Neural cell (in vitro differentiated cells): ENCODE results near the gene ANKRD10. TPM values are rescaled to one million over a fixed set of nuclear protein-coding genes. Genes with fewer than 3 reads are reported as not detected.

Experiments
- H2AFZ ChIP-seq: fragments of 200-600, 300-800 bp; sonication (generic), shearing (Covaris generic); 2 replicates; pipeline ENCODE4 v1.6.0; 2014; ENCODE audit warnings: low read depth, mild to moderate bottlenecking, antibody characterized with exemption, low read length, moderate library complexity
- H3F3A ChIP-seq: fragments of 200-600 bp; shearing (Covaris generic); 2 replicates; pipeline ENCODE4 v1.6.1; 2016; ENCODE audit warnings: mild to moderate bottlenecking, moderate library complexity, mixed read lengths, antibody characterized with exemption, low read length; ENCODE audit not compliant: insufficient read depth, poor library complexity, severe bottlenecking
- H3K27ac ChIP-seq: fragments of 200-600, 300-800 bp; sonication (generic), shearing (Covaris generic); 2 replicates; pipeline ENCODE4 v1.5.1; 2014; ENCODE audit warnings: mild to moderate bottlenecking, low read length, moderate library complexity
- H3K27me3 ChIP-seq: fragments of 300-800, 200-600 bp; sonication (generic), shearing (Covaris generic); 2 replicates; pipeline ENCODE4 v1.6.0; 2014; ENCODE audit warnings: mild to moderate bottlenecking, low read depth, low read length, moderate library complexity; ENCODE audit not compliant: insufficient read depth
- H3K36me3 ChIP-seq: fragments of 300-800, 200-600 bp; sonication (generic), shearing (Covaris generic); 2 replicates; pipeline ENCODE4 v1.5.1; 2014; ENCODE audit warnings: mild to moderate bottlenecking, antibody characterized with exemption, low read length, moderate library complexity; ENCODE audit not compliant: insufficient read depth
- H3K4me2 ChIP-seq: fragments of 300-800, 200-600 bp; sonication (generic), shearing (Covaris generic); 2 replicates; pipeline ENCODE4 v1.6.0; 2014; ENCODE audit warnings: mild to moderate bottlenecking, low read length
- H3K4me3 ChIP-seq: fragments of 300-800, 200-600 bp; sonication (generic), shearing (Covaris generic); 2 replicates; pipeline ENCODE4 v1.5.1; 2014; ENCODE audit warnings: mild to moderate bottlenecking, low read length, moderate library complexity
- H3K79me2 ChIP-seq: fragments of 200-600 bp; shearing (Covaris generic); replicated peaks from 2 replicates; pipeline ENCODE4 v1.6.0; 2014; ENCODE audit warnings: mild to moderate bottlenecking, low read length, moderate library complexity; ENCODE audit not compliant: insufficient read depth
- H3K9ac ChIP-seq: fragments of 300-800, 200-600 bp; sonication (generic), shearing (Covaris generic); 2 replicates; pipeline ENCODE4 v1.6.1; 2016; ENCODE audit warnings: mild to moderate bottlenecking, low read length, mixed read lengths
- H3K9me2 ChIP-seq: fragments of 200-600 bp; shearing (Covaris generic); 2 replicates; pipeline ENCODE4 v1.6.1; 2016; ENCODE audit warnings: mild to moderate bottlenecking, low read length, mixed read lengths; ENCODE audit not compliant: insufficient read depth
- H3K9me3 ChIP-seq: fragments of 200-600, 300-800 bp; sonication (generic), shearing (Covaris generic); 2 replicates; pipeline ENCODE4 v1.6.1; 2016; ENCODE audit warnings: mild to moderate bottlenecking, mixed run types, low read length, moderate library complexity, mixed read lengths
- H4K20me1 ChIP-seq: fragments of 200-600 bp; shearing (Covaris generic); 2 replicates; pipeline ENCODE4 v1.6.1; 2016; ENCODE audit warnings: mild to moderate bottlenecking, mixed run types; ENCODE audit not compliant: insufficient read depth
- CTCF ChIP-seq: fragments of 450-650 bp; IDR thresholded peaks from 2 replicates; pipeline ENCODE4 v1.5.1; 2014; ENCODE audit warnings: antibody characterized with exemption, mild to moderate bottlenecking, moderate library complexity; ENCODE audit not compliant: poor library complexity, severe bottlenecking
- EP300 ChIP-seq: fragments of 450-650 bp; conservative IDR thresholded peaks from 2 replicates; pipeline ENCODE4 v1.6.1; 2014; ENCODE audit warnings: antibody characterized with exemption, mild to moderate bottlenecking, moderate library complexity; ENCODE audit not compliant: poor library complexity, severe bottlenecking
- EZH2 ChIP-seq: fragments of 200-600, 300-800 bp; shearing (Covaris generic), sonication (generic); IDR thresholded peaks from 2 replicates; pipeline ENCODE4 v1.6.1; 2014; ENCODE audit warnings: antibody characterized with exemption, low read length, borderline replicate concordance, mild to moderate bottlenecking; ENCODE audit not compliant: insufficient read depth, poor library complexity, severe bottlenecking
- MXI1 ChIP-seq: fragments of 450-650 bp; conservative IDR thresholded peaks from 2 replicates; pipeline ENCODE4 v1.6.1; 2014; ENCODE audit warnings: antibody characterized with exemption, mild to moderate bottlenecking; ENCODE audit not compliant: poor library complexity, severe bottlenecking
- POLR2AphosphoS5 ChIP-seq: IDR thresholded peaks from 2 replicates; pipeline ENCODE4 v1.6.1; 2012
- RAD21 ChIP-seq: fragments of 450-650 bp; conservative IDR thresholded peaks from 2 replicates; pipeline ENCODE4 v1.6.1; 2014; ENCODE audit warnings: antibody characterized with exemption, mild to moderate bottlenecking, moderate library complexity
- REST ChIP-seq: IDR thresholded peaks from 2 replicates; pipeline ENCODE4 v1.6.1; 2012; ENCODE audit warnings: borderline replicate concordance
- SMC3 ChIP-seq: fragments of 450-650 bp; conservative IDR thresholded peaks from 2 replicates; pipeline ENCODE4 v1.6.1; 2014; ENCODE audit warnings: antibody characterized with exemption, mild to moderate bottlenecking, moderate library complexity; ENCODE audit not compliant: poor library complexity
- TAF1 ChIP-seq: IDR thresholded peaks from 2 replicates; pipeline ENCODE4 v1.6.1; 2012; ENCODE audit warnings: low read depth
- polyA plus RNA-seq: library from polyadenylated mRNA; depleted of rRNA; stranded (reverse); fragments of >200 nt; gene quantifications from 2 replicates; pipeline ENCODE4 v1.2.3, GENCODE V29; 2014

Gene ANKRD10
- polyA plus RNA-seq, 1 donor from 2014 or later, result 564 TPM

DNA sequence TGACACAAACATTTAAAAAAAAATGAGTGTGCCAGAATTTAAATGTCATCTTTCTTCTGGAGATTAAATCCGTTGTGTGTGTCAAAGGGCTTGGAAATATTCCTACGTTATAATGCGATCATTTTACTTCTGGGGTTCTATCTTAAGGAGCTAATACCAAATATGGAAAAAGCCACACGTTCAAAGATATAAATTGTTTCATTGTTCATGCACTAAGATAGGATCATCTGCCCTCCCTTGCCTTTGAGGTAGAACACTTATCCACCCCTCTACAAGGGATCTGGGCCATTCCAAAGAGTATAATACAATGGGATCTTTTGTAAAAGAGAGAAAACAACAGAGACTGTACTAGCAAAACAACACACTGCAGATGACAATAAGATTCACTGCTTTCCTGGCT is 64.9 kb downstream of the ANKRD10 start:
- Histone ChIP-seq H3K9ac (no peak overlapping the region), H3K27me3 (no peaks in the 10 kb centered on the region), H3K9me3 (no peaks in the 10 kb centered on the region), H2AFZ (no peak overlapping the region), H3K36me3 (no peaks in the 10 kb centered on the region), H3K4me3 (no peak overlapping the region), H3K4me2 (no peak overlapping the region), H3K27ac (no peak overlapping the region), H3F3A (no peaks in the 10 kb centered on the region), H3K9me2 (no peaks in the 10 kb centered on the region), H3K79me2 (no peaks in the 10 kb centered on the region), H4K20me1 (no peaks in the 10 kb centered on the region)
- TF ChIP-seq CTCF (no peak), EZH2 (no peak), REST (no peak), POLR2AphosphoS5 (no peak), MXI1 (no peak), TAF1 (no peak), EP300 (no peak), RAD21 (no peak), SMC3 (no peak)

GRCh38 chr13:110845520-110845919 is 69.3 kb downstream of the ANKRD10 start:
- TF ChIP-seq TAF1, result no peak

DNA sequence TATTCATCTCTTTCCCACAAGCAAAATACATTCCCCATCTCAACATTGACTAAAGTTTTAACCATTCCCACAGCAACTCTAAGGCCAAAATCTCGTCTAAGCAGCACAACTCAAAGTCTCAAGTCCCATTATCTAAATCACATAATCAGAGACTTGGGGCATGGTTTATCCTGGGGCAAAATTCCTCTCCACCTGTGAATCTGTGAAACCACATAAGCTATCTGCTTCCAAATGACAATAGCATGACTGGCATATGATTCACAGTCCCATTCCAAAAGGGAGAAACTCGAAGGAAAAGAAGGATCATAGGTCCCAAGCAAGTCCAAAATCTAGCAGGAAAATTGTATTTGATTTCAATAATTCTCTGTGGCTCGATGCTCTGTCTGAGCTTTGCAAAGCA is 73.0 kb downstream of the ANKRD10 start:
- no peaks in the 10 kb centered on the region for H3F3A ChIP-seq
- H3K36me3 ChIP-seq, result no peaks in the 10 kb centered on the region
- H4K20me1 ChIP-seq, result no peaks in the 10 kb centered on the region
- H3K9ac ChIP-seq, result no peak overlapping the region
- no peak overlapping the region for H3K4me3 ChIP-seq
- H3K27me3 ChIP-seq, result no peaks in the 10 kb centered on the region
- no peaks in the 10 kb centered on the region for H3K9me3 ChIP-seq
- H3K79me2 ChIP-seq, result no peaks in the 10 kb centered on the region
- no peak overlapping the region for H3K27ac ChIP-seq
- H3K9me2 ChIP-seq, result no peaks in the 10 kb centered on the region
- TF ChIP-seq MXI1 (no peak), EP300 (no peak), POLR2AphosphoS5 (no peak), SMC3 (no peak), EZH2 (no peak), TAF1 (no peak)
- H3K4me2 ChIP-seq, result no peak overlapping the region
- H2AFZ ChIP-seq, result no peak overlapping the region

More at GRCh38 chr13:110845520-110845919, 69.3 kb downstream of the ANKRD10 start:
- no peak overlapping the region for H2AFZ ChIP-seq
- H4K20me1 ChIP-seq, result no peaks in the 10 kb centered on the region
- no peak overlapping the region for H3K27ac ChIP-seq
- H3K4me3 ChIP-seq, result no peak overlapping the region
- H3K9me3 ChIP-seq, result no peaks in the 10 kb centered on the region
- H3F3A ChIP-seq, result no peaks in the 10 kb centered on the region
- no peak overlapping the region for H3K9ac ChIP-seq
- no peaks in the 10 kb centered on the region for H3K27me3 ChIP-seq
- no peak overlapping the region for H3K4me2 ChIP-seq
- H3K9me2 ChIP-seq, result no peaks in the 10 kb centered on the region
- no peaks in the 10 kb centered on the region for H3K79me2 ChIP-seq
- H3K36me3 ChIP-seq, result no peaks in the 10 kb centered on the region
